GM12878 (cell line): ENCODE results near the gene SSC4D. TPM values are rescaled to one million over a fixed set of nuclear protein-coding genes. Genes with fewer than 3 reads are reported as not detected.

ENCODE experiments used
- ATAC-seq: fragments of 200-7000 bp; cut with Tn5 transposase; 3 replicates; pipeline ENCODE4 v1.9.1; 2020; ENCODE audit warnings: mild to moderate bottlenecking, moderate library complexity
- BruUV-seq: library from RNA; stranded (reverse); fragments of 400-500 nt; replicated peaks from 2 replicates; lab custom pipeline; 2021; lab: Mats Ljungman, UMichigan
- CTCF ChIA-PET: fragments of 300-600 bp; sonication (Branson Sonifier 250); formaldehyde crosslinking; extraction: SDS; loops from one replicate; lab custom pipeline; 2021; ENCODE audit warnings: inconsistent platforms; lab: Yijun Ruan, JAX
- POLR2A ChIA-PET: fragments of 350-600 bp; formaldehyde crosslinking; extraction: SDS; loops from one replicate; lab custom pipeline; 2021; ENCODE audit warnings: inconsistent platforms; lab: Charles Lee
- RAD21 ChIA-PET: fragments of 300-600 bp; sonication (Branson Sonifier 250); formaldehyde crosslinking; loops from one replicate; lab custom pipeline; 2023; ENCODE audit warnings: antibody characterized with exemption; ENCODE audit not compliant: unreplicated experiment; lab: Charles Lee
- SMC1A ChIA-PET: fragments of 300-600 bp; sonication (Branson Sonifier 250); formaldehyde crosslinking; loops from one replicate; lab custom pipeline; 2023; ENCODE audit not compliant: unreplicated experiment, uncharacterized antibody; lab: Charles Lee
- DNase-seq: peaks from one replicate; pipeline ENCODE4 v3.0.0-alpha.2; 2011; ENCODE audit warnings: low read depth, low spot score
- FAIRE-seq: peaks from 3 replicates; lab custom pipeline; 2011; peaks lifted over from hg19 to GRCh38; lab: Jason Lieb, UNC
- H2AFZ ChIP-seq: 2 replicates; pipeline ENCODE4 v1.6.0; 2011; ENCODE audit warnings: low read depth, low read length, control low read depth; ENCODE audit not compliant: control insufficient read depth
- H3K27ac ChIP-seq: 2 replicates; pipeline ENCODE4 v1.5.1; 2011; ENCODE audit warnings: control low read depth; ENCODE audit not compliant: control insufficient read depth, insufficient read depth
- H3K27me3 ChIP-seq, 2 experiments: replicated peaks in 1 of 2; 2 replicates each; pipeline versions ENCODE4 v1.6.0 to v1.6.1; 2011; ENCODE audit warnings: low read length in 1 of 2; ENCODE audit not compliant: control insufficient read depth in 2 of 2, insufficient read depth in 2 of 2
- H3K36me3 ChIP-seq, 2 experiments: 2 replicates each; pipeline ENCODE4 v1.5.1; 2011; ENCODE audit warnings: low read length in 1 of 2; ENCODE audit not compliant: control insufficient read depth in 2 of 2, insufficient read depth in 2 of 2
- H3K4me1 ChIP-seq: 2 replicates; pipeline ENCODE4 v1.6.1; 2011; ENCODE audit warnings: mild to moderate bottlenecking, low read length, moderate library complexity, mixed read lengths; ENCODE audit not compliant: control insufficient read depth, insufficient read depth
- H3K4me2 ChIP-seq: 2 replicates; pipeline ENCODE4 v1.6.0; 2011; ENCODE audit warnings: control low read depth; ENCODE audit not compliant: control insufficient read depth, insufficient read depth
- H3K4me3 ChIP-seq: fragments of 200-600 bp; sonication (generic); 2 replicates; pipeline ENCODE4 v1.5.1; 2016
- H3K79me2 ChIP-seq: 2 replicates; pipeline ENCODE4 v1.6.0; 2011; ENCODE audit warnings: low read length; ENCODE audit not compliant: control insufficient read depth, insufficient read depth
- H3K9ac ChIP-seq: 2 replicates; pipeline ENCODE4 v1.8.0; 2011; ENCODE audit warnings: low read length, control low read depth, mixed read lengths; ENCODE audit not compliant: control insufficient read depth, insufficient read depth
- H3K9me3 ChIP-seq: replicated peaks from 3 replicates; pipeline ENCODE4 v1.5.1; 2011; ENCODE audit warnings: mild to moderate bottlenecking, low read length; ENCODE audit not compliant: control insufficient read depth, insufficient read depth
- H4K20me1 ChIP-seq: 2 replicates; pipeline ENCODE4 v1.6.0; 2011; ENCODE audit not compliant: control insufficient read depth, insufficient read depth
- ASH2L ChIP-seq: fragments of 300-600, 200-600 bp; sonication (generic); IDR thresholded peaks from 2 replicates; pipeline ENCODE4 v1.6.1; 2017; ENCODE audit warnings: low read depth, mild to moderate bottlenecking, borderline replicate concordance
- BCL3 ChIP-seq: IDR thresholded peaks from 2 replicates; pipeline ENCODE4 v1.6.1; 2011; ENCODE audit warnings: borderline replicate concordance, low read depth, mild to moderate bottlenecking, moderate library complexity, low read length; ENCODE audit not compliant: insufficient read depth, poor library complexity, severe bottlenecking
- HCFC1 ChIP-seq: fragments of 150-350 bp; IDR thresholded peaks from 2 replicates; pipeline ENCODE4 v1.6.1; 2014; ENCODE audit warnings: low read length
- MLLT1 ChIP-seq: fragments of 450-650 bp; IDR thresholded peaks from 2 replicates; pipeline ENCODE4 v1.6.1; 2016; ENCODE audit warnings: mild to moderate bottlenecking
- SPI1 ChIP-seq: IDR thresholded peaks from 2 replicates; pipeline ENCODE4 v1.6.1; 2011; ENCODE audit warnings: low read depth, mild to moderate bottlenecking, low read length, moderate library complexity, borderline replicate concordance; ENCODE audit not compliant: insufficient read depth
- USF1 ChIP-seq: IDR thresholded peaks from 2 replicates; pipeline ENCODE4 v1.6.1; 2011; ENCODE audit warnings: borderline replicate concordance, low read depth, mild to moderate bottlenecking, moderate library complexity, mixed read lengths, low read length; ENCODE audit not compliant: insufficient read depth; ENCODE audit errors: extremely low read length
- WGBS: methylation state at CpG from one replicate; pipeline ENCODE4 v1.1.6; 2016; ENCODE audit warnings: low lambda C conversion rate; ENCODE audit not compliant: insufficient replicate concordance, insufficient coverage; ENCODE audit errors: missing lambda C conversion rate; 5-methylcytosine and 5-hydroxymethylcytosine counted together
- in situ Hi-C: fragments of 300-500 bp; cut with MboI; formaldehyde crosslinking; loops from 9 replicates; pipeline ENCODE4 v1.14.3; 2018; ENCODE audit warnings: mixed read lengths
- intact Hi-C: fragments of 100-400 bp; cut with micrococcal nuclease; formaldehyde crosslinking; loops from one replicate; pipeline ENCODE4 v1.14.2; 2022; ENCODE audit not compliant: unreplicated experiment
- polyA plus RNA-seq, 11 experiments: library from polyadenylated mRNA; depleted of rRNA in 4 of 11; unstranded in 6 of 11; stranded (reverse) in 5 of 11; fragments of >200 nt; fragmentation: Nextera tagmentation in 4 of 11; fragmentation: Illumina TruSeq in 1 of 11; extraction: Ambion mirVana in 4 of 11; extraction: Trizol in 1 of 11; gene quantifications; 1 replicate in 1 of 11; 2 replicates in 10 of 11; pipeline versions ENCODE4 v1.2.1 to v1.2.3, GENCODE V29; 2011 to 2016; ENCODE audit warnings: inconsistent platforms in 2 of 11, missing spikeins in 2 of 11, low read depth in 1 of 11
- total RNA-seq, 4 experiments: library from RNA; depleted of rRNA in 3 of 4; stranded (reverse); fragments of >200 nt in 3 of 4; fragmentation: Illumina TruSeq in 1 of 4; extraction: Trizol in 1 of 4; gene quantifications; 2 replicates each; pipeline versions ENCODE4 v1.2.1 to v1.2.3, GENCODE V29; 2013 to 2021

SSC4D gene
- total and polyA plus RNA-seq, 10 of the 15 experiments (the other 5 are each of a cell fraction or from before 2014, with no cell fraction given) = 0.08 to 0.79 (median 0.25) TPM; not detected in 1

DNA sequence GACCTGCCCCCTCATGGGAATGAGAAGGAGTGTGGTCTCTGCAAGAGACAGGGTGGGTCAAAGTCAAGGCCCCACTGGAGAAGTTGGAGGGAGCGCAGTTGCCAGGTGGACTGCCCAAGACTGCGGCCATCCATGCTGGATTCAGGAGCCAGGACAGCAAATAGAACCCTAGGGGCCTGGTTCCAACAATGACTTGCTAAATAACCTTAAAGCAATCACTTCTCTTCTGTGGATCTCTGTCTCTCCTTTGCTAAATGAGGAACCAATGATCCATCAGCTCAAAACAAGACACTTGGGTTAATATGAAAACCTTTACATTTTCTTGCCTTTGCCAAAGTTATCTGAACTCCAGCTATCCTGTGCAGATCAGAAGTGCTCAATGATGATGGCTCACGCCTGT lies 38.1 kb downstream of the SSC4D start:
- ChIA-PET SMC1A (no interaction called here), CTCF (no interaction called here), RAD21 (interaction anchor here (1.0 kb wide), 1 partner anchor 54 kb away, joined by 3 read pairs; no protein-coding TSS in a partner anchor), POLR2A (interaction anchor here (0.7 to 1.5 kb wide), 2 partner anchors 11 to 16 kb away, joined by 3 read pairs; no protein-coding TSS in a partner anchor)
- Histone ChIP-seq H4K20me1 (no peaks in the 10 kb centered on the region), H3K36me3 (no peaks in the 10 kb centered on the region), H2AFZ (no peak overlapping the region), H3K27ac (no peak overlapping the region), H3K9me3 (no peaks in the 10 kb centered on the region), H3K9ac (no peak overlapping the region), H3K4me2 (no peak overlapping the region), H3K79me2 (no peaks in the 10 kb centered on the region), H3K27me3 (no peaks in the 10 kb centered on the region; a peak in 1 of 4 replicates), H3K4me1 (no peaks in the 10 kb centered on the region), H3K4me3 (no peak overlapping the region)
- ATAC-seq (no peak), FAIRE-seq (no peak), DNase-seq (no peak)
- intact Hi-C loops = no loop called here
- 66% methylated on average over 3 of the region's 3 CpGs for WGBS
- TF ChIP-seq SPI1 = no peak
- no TSS peak for BruUV-seq
- in situ Hi-C loops = no loop called here

DNA sequence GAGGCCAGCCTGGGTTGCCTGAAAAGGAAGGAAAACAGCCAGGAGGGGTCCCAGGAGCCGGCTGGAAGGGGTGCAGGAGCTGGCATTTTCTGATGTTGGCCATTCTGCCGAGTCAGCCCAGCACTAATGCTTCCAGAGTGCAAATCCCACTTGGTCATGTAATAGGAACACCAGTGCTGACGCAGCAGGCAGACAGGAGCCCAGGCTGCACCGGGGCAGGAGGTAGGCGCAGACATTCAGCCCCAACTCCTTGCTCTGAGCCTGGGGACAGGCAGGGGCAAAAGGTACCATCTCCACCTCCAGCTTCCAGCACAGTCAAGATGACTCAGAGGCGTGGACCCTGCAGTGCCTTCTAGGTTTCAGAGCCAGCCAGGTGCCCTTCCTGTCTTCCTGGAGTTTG lies 40.5 kb downstream of the SSC4D start:
- WGBS = 21% methylated on average over 6 of the region's 6 CpGs
- H3K27me3 ChIP-seq = no peaks in the 10 kb centered on the region; a peak in 1 of 4 replicates
- no peaks in the 10 kb centered on the region for H4K20me1 ChIP-seq
- peaks cover 8% of the 10 kb centered on the region for H3K4me1 ChIP-seq
- H3K79me2 ChIP-seq = no peaks in the 10 kb centered on the region
- TF ChIP-seq BCL3 (no peak), ASH2L (no peak), MLLT1 (no peak), HCFC1 (no peak), USF1 (no peak)
- TF ChIP-seq, all 136 proteins: peak for 0
- Histone ChIP-seq H3K4me2 (no peak overlapping the region), H3K9me3 (no peaks in the 10 kb centered on the region; the same call in 2 of the 3 replicates), H2AFZ (no peak overlapping the region), H3K4me3 (no peak overlapping the region), H3K36me3 (no peaks in the 10 kb centered on the region), H3K27ac (no peak overlapping the region), H3K9ac (no peak overlapping the region)
- in situ Hi-C loops = no loop called here
- no peak for FAIRE-seq
- ATAC-seq = no peak
- RAD21 ChIA-PET = interaction anchor here (1.2 kb wide), 1 partner anchor 10 kb away, joined by 4 read pairs; the partner anchor contains the start of gene YWHAG
- intact Hi-C loops = no loop called here
- SMC1A ChIA-PET = no interaction called here
- no peak for DNase-seq
- CTCF ChIA-PET = interaction anchor here (1.4 kb wide), 1 partner anchor 9 kb away, joined by 6 read pairs; no protein-coding TSS in a partner anchor
- BruUV-seq = no TSS peak
- POLR2A ChIA-PET = interaction anchor here (1.1 kb wide), 1 partner anchor 13 kb away, joined by 3 read pairs; no protein-coding TSS in a partner anchor
